ENCODE measurements around the gene RAB6B.

Gene RAB6B

GRCh38 chr3:133880886-133881455 lies 14.7 kb downstream of the RAB6B start:
- no peak for DNase-seq (ENCODE audit: low read depth)

GRCh38 chr3:133880287-133880686 lies 15.4 kb downstream of the RAB6B start:
- no peak for DNase-seq (ENCODE audit: low read depth)

- no peak for DNase-seq (ENCODE audit: low read depth)
Measured at GRCh38 chr3:133878518-133878917, 17.2 kb downstream of the RAB6B start.

- DNase-seq (ENCODE audit: low read depth), result no peak
Measured at GRCh38 chr3:133877221-133877620, 18.5 kb downstream of the RAB6B start.

GRCh38 chr3:133874761-133875438 lies 20.8 kb downstream of the RAB6B start:
- no peak for DNase-seq (ENCODE audit: low read depth)

GRCh38 chr3:133874344-133874743 lies 21.3 kb downstream of the RAB6B start:
- DNase-seq (ENCODE audit: low read depth), result no peak

- DNase-seq (ENCODE audit: low read depth), result no peak
Measured at GRCh38 chr3:133872781-133873180, 22.9 kb downstream of the RAB6B start.

- no peak for DNase-seq (ENCODE audit: low read depth)
Measured at GRCh38 chr3:133872161-133872560, 23.5 kb downstream of the RAB6B start.

GRCh38 chr3:133871368-133872090 lies 24.2 kb downstream of the RAB6B start:
- no peak for DNase-seq (ENCODE audit: low read depth)

- DNase-seq (ENCODE audit: low read depth), result no peak
Measured at GRCh38 chr3:133870822-133871221, 24.9 kb downstream of the RAB6B start.

GRCh38 chr3:133869586-133869985 lies 26.1 kb downstream of the RAB6B start:
- DNase-seq (ENCODE audit: low read depth), result no peak

- no peak for DNase-seq (ENCODE audit: low read depth)
Measured at GRCh38 chr3:133868758-133869475, 26.8 kb downstream of the RAB6B start.

GRCh38 chr3:133868186-133868585 lies 27.5 kb downstream of the RAB6B start:
- no peak for DNase-seq (ENCODE audit: low read depth)

GRCh38 chr3:133866141-133866540 lies 29.5 kb downstream of the RAB6B start:
- DNase-seq (ENCODE audit: low read depth), result no peak

- DNase-seq (ENCODE audit: low read depth), result no peak
Measured at GRCh38 chr3:133865136-133865855, 30.4 kb downstream of the RAB6B start.

- DNase-seq (ENCODE audit: low read depth), result no peak
Measured at GRCh38 chr3:133864616-133865015, 31.1 kb downstream of the RAB6B start.

GRCh38 chr3:133863911-133864310 lies 31.8 kb downstream of the RAB6B start:
- no peak for DNase-seq (ENCODE audit: low read depth)

- DNase-seq (ENCODE audit: low read depth), result no peak
Measured at GRCh38 chr3:133862161-133862560, 33.5 kb downstream of the RAB6B start.

GRCh38 chr3:133860519-133860918 lies 35.2 kb downstream of the RAB6B start:
- DNase-seq (ENCODE audit: low read depth), result no peak

GRCh38 chr3:133859381-133860234 lies 36.1 kb downstream of the RAB6B start:
- DNase-seq (ENCODE audit: low read depth), result no peak

- no peak for DNase-seq (ENCODE audit: low read depth)
Measured at GRCh38 chr3:133857767-133858166, 37.9 kb downstream of the RAB6B start.
